Measurements from ENCODE around the gene GSAP.

Gene GSAP

DNA sequence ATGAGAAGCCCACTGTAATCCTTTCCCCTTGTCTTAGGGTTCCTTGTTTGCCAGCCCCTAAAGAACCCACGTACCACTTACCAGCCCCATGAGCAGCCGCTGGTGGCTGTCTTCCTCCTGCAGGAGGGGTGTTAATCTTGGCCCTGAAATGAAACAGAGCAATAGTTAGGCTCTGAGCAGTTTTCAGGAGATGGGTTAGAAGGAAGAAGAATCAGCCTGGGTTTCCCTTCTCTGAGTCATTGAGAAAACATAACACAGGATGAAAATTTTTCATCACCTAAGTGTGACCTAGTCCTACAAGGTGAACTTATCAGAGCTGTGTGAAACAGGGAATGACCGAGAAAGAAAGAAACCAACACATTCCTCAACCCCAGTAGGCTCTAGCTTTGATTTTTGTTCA is 90.0 kb downstream of the GSAP start:
- no peak for DNase-seq

DNA sequence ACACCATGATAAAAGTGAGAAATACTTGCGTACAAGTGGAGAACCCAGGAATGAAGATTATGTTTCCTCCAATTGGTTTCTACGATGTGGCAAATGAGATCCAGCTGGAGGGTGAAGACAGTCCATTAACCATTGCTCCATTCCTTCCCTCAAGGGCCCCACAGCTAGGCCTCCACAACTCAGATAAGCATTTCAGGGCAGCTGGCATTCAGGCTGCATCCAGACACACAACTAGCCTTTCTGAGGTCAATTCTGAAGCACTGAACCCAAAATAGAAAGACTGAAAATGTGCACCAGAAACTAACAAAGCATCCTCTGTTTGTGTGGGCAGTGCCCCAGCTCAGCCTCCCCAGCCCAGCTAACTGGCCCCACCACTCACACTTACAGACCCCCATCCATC is 94.8 kb downstream of the GSAP start:
- no peak for DNase-seq

DNA sequence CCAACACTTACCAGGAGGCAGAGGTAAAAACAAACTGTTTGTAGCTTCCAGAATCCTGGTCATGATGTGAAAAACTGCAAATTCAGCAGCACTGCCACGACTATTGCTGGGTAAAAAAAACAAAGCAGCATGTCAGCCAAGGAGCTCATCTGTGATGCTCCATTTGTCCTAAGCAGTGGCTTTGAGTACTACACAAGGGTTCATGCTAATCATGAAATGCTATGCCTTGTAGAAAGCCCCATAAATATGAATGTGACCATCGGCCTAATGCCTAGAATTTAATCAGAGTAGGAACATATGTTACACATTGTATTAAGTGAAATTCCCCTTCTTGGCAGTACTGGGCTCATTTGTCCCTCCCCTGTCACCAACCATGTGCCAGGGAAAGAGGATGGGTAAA is 95.4 kb downstream of the GSAP start:
- DNase-seq: no peak

DNA sequence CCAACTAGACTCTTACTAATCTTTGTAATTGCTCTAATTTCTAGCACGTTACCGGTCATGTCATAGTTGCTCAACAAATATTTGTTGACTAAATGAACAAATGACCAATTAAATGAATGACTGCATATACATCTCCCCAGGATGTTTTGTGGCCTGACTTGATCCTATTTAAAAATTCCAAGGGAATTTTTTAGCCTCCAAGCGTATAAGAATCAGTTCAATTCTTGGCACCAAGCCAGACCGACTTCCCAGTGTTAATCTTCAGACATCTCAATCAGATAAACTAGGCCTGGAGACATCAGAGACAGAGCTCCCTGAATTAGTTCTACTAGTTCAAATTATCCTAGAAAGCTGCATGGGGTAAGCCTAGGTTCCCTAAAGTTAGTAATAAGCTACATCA is 96.0 kb downstream of the GSAP start:
- DNase-seq: no peak

DNA sequence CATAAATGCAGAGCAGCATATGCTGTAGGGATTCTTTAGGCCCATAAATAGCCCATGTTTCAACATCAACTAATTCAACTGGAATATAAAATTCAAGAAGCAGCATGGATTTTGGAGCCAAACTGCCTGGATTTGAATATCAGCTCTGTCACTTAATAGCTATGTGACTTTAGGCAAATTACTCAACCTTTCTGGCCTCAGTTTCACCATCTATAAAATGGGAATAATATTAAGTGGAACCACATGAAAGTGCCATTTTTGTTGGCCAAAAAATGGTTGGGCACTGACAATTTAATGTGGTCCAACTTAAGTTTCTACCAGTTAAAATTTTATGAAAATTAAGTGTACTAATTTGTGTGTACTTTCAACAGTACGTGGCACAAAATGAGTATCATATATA is 98.1 kb downstream of the GSAP start:
- no peak for DNase-seq

DNA sequence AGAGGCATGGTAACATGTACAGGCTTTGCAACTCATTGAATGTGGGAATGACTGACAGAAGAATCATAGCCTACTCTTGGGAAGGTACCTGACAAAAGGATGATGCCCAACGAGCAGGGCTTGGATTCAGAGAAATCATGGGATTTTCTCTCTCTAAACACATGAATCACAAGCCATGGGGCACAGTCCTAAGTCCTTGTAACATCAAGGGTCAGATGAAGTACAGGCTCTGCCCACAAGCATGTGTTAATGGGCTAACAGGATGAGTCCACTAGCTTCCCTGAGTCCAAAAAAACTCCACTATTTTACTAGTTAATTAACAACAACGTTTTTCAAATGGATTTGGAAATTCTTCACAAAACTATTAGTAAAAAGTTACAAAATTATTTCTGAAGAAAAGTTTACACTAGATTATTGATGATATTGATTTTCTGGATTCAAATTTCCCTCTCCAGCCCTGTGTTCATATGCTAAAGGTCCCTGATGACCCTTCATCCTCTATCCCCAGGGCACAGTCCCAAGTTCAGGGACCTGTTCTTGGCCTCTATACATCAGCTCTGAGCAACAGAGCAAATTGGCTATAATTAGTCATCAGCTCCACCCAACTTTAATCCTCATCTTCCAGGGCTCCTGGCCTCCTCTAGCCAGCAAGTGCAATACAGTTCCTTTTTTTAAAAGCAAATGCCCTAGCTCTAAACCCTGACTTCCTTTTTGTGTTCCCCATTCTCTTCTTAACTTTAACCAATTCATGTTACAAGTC is 99.8 kb downstream of the GSAP start:
- no peak for DNase-seq

DNA sequence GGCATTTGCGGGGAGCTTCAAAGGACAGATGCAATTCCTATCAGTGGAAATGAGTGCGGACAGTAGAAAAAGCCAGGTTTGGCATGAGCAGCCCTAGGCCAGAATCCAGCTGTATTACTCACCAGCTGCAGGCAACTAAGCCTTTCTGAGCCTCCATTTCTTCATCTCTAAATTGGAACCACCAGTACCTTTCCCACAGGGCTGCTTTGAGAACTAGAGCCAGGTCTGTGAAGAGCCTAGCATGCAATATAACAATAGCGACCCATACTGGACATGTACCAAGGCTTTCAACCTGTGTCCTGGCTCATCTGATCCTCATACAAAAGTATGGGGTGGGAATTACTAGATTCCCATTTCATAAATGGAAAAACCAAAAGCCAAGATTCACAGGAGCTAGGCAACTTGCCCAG is 101.0 kb downstream of the GSAP start:
- no peak for DNase-seq

DNA sequence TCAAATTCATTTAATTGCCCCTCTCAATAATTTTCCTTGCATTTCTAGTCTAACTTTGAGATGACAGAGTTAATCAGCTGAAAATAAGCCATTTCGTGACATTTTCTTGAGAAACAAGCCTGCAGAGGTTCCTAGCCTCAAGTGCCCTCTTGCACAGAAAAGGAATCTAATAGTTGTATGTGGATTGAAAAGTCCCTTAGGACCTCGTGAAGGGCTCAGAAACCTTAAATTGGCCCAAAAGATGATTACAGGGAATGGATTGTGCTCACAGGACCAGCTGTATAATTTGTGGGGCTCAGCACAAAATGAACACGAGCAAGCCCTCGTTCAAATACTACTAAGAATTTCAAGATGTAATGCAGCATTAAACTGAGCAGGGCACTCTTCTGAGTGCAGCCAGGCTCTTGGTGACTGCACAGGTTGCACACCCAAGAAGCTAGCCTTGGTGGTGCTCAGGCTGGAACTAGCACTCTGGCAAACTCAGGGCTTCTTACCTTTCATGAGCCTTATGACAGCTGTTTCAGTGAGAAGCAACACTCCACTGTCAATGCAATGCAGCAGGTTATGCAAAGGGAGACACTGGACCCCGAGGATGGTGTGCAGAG is 102.2 kb downstream of the GSAP start:
- no peak for DNase-seq

DNA sequence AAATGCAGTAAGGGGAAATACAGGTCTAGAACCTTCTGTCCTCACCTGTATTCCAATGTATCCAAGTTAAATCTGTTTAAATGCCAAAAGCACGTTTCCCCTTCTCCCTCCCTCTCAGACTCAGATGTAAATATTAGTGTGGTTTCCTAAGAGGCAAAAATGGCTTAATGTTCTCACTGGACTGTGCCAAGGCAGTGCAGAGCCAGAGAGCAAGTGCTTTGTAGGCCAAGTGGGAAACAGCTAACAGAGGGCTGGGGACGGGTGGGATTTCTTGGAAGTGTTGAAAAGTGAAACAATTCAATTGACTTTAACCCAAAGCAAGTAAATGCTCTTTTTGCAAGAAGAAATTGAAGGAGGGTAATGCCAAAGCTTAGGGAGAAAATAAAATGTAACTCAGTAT is 103.1 kb downstream of the GSAP start:
- no peak for DNase-seq

DNA sequence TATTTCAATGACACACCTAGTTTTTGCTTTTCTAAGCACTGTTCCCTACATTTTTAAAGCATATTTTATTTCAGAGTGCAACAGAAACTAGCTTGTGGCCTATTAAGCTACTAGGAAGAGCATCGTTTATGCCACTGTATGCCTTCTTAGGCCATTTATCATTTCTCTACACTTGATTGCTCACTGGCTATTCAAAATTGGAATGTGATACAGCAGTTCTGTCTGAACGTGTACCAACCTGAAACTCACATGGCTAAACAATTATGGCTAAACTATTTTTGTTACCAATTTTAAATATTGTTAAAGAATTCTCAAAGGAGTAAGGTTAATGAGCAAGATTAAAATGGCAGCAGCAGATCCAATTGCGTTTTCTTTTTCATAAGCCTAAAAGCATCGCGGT is 105.2 kb downstream of the GSAP start:
- no peak for DNase-seq

DNA sequence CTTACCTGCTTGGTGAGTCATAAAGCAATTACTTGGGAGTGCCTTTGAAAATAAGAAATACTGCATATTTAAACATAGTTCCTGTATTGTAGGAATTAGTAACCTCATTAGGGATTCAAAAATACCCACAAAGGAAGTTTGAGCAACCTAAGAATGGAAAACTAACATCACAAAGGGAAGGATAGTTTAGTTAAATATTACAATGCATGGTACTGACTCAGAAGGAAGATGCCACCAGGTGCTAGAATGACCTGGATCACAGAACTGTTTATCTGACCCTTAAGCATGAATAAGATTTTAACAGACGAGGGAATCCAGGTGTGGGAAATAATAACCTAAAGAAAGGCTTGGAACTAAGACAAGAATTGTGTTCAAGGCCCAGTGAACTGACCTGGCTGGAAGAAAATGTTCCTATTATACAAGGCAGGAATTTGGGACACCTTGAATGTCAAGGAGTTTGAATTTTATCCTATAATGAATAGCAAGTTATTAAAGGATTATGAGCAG is 106.4 kb downstream of the GSAP start:
- no peak for DNase-seq

DNA sequence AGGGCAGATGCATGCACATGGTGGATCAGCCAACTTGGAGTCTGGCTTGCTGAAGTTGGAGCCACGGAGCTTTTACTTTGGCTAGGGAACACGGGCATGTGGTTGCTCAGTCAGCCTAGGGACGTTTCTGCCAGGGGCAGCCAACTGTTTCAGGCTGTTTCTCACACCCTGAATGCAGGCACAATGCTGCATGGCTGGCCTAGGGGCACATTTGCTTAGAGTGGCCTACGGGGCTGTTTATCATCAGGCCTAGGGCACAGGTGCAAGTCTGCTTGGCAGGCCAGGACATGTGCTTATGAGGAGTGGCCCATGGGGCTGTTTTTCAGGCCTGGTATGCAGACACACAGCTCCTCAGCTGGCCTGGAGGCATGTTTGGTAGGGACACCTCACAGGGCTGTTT is 107.4 kb downstream of the GSAP start:
- DNase-seq: no peak

DNA sequence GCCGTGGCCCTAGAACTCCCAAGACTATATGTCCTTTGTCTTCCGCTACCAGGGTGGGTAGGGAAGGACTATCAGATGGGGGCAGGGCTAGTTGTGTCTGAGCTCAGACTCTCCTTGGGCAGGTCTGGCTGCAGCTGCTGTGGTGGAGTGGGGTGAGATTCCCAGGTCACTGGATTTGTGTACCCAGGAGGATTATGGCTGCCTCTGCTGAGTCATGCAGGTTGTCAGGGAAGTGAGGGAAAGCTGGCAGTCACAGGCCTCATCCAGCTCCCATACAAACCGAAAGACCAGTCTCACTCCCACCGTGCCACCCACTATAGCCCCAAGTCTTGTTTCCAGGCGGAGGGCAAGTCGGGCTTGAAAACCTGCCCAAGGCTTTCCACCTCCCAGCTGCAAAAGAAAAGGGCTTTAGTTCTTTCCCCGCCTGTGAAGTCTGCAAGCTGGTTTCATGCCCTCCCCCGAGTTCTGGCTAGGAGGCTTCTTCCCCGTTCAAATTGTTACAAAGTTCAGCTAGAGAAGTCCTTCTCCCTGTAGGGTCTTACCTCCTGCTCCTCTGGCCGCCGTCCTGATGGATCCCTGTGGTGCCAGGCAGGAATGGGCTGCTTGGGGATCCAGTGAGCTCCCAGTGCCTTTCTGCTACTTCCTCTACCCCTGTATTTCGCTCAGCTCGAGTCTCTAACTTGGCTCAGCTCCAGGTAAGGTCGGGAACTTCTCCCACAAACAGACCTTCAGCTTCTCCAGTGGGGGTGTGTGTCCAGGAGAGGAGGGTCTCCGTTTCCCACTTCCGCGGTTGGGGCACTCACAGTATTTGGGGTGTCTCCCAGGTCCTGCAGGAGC is 109.7 kb downstream of the GSAP start:
- DNase-seq: no peak

DNA sequence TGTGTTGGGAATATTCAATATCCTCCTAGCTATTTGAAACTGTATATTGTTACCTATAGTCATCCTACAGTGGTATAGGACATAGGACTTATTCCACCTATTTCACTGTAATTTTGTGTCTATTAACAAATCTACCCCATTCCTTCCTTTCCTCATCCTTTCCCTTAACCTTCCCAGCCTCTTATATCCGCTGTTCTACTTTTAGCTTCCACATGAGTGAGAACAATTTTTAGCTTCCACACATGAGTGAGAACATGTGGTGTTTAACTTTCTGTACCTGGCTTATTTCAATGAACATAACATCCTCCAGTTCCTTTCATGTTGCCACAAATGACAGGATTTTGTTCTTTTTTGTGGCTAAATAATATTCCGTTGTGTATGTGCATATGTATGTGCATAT is 120.6 kb downstream of the GSAP start:
- no peak for DNase-seq

DNA sequence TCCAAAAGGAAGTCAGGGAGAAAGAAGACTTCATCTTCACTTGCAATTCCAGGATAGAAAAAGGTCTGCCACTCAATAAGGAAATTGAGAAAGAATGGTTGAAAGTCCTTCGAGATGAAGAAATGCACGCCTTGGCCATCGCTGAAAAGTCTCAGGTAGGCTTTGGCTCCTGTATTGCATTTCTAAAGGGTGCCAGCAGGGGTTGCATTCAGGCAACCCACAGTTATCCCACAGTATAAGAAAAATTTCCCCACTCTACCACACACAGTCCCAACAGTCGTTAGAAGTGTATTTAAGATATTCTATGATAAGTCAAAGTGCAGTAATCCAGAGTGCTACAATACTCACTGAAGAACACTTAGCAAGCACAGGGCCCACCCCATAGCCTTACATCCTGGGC is 123.1 kb downstream of the GSAP start:
- DNase-seq: no peak

DNA sequence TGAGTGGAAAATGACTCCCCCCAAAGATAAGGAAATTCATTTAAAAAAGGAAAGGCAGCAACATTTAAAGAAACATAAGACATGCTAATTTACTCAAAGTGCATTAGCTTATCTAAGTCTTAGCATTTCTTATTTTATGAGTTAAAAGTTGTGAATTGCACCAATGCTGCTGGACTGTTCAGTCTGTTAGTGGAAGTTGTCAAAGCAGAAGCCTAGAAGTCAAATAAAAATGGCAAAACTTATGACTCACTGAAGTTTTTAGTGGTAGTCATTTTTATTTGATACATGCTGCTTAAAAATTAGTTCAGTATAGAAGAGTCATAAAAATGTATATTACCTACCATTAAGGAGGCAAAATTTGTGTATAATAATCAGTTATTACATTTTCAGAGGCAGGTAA is 125.7 kb downstream of the GSAP start:
- DNase-seq: no peak

DNA sequence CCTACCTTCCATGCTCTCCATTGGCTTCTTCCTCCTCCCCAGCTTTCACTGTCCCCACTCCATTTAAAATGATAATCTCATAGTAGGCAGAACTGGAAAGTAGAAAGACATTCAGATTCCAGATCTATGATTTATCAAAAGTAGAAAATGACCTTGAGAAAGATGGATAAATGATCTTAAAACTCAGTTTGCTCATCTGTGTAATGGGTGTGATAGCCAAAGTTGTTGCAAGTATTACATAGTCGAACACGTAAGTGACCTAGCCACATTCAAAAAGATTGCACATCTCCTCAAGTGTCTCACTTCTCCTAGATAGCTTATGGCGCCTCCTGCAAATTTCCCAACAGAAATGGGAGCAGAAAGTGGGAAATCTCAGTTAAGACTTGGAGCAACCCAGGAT is 126.8 kb downstream of the GSAP start:
- no peak for DNase-seq

DNA sequence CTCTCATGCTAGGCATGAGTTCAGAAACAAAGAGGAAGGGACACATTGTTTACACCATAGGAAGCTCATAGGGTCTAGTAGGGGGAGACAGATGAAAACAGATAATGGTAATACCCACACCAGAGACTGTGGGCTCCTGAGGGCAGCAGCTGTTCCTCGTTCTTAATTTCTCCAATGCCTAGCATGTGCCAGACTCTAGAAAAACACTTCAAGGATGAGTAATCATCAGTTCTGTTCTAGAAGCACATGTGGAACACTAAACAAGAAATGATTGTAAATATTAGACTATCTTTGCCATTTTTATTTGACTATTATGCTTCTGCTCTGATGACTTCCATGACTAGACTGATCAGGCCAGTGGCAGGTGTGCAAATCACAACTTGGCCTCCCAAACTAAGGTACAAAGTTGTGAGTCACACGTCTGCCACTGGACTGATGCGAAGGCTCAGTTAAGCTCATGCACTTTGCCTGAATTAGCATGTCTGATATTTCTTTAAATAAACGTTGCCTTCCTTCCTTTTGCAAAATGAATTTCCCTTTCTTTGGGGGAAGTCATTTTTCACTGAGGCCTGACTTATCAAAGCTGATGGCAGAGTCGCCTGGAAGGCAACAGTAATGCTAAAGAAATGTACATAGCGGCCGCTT is 127.4 kb downstream of the GSAP start:
- DNase-seq: no peak

DNA sequence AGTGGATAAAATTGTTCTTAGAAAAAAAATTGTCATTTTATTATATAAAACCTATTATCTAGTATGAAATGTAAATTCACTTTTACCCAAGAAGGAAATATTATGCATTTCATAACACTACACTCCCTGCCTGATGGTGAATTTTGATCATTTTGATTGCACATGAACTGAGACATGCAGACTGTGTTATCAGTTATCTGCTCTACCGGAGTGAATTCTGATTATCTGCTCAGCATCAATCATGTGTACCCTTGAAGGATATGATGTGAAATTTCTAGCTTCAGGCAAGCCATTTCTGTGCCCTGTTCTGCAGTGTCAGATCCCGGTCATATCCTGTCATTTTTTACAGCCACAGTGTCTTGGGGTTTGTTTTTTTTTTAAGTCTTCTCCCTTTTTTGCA is 131.5 kb downstream of the GSAP start:
- DNase-seq: no peak

DNA sequence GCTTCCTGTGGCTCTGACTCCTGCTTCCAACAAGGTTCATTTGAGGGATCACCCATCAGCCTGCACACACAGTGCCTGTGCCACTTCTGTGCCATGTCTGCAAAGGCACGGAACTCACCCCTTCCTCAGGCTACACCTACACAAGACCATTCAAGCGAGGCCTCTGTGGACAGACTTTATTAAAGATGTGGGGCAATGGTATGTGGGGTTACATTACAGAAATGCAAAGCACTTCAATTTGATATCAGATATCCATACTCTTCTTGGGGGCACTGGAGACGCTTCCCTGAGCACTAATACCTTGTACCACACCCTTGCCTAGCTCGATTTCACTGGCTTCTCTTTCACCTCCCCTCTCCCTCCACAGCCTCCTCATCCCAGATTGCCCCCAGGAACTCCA is 132.1 kb downstream of the GSAP start:
- no peak for DNase-seq

DNA sequence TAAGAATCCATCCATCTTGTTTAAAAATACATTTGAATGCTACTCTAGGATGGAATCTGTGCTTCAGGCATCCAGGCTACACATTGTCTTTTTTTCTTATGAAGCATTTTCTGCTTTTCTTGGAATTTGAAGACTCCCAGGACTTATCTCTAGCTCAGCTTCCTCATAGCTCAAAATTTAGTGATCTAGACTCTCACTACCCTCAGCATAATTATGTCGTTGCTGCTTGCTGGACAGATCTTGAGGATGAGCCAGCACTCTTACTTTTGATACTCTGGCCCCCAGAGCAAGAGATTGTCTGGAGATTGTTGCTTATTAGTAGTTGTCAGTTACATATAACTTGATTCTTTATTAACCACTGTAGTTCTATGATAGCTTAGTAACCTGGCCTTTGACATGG is 133.3 kb downstream of the GSAP start:
- DNase-seq: no peak

DNA sequence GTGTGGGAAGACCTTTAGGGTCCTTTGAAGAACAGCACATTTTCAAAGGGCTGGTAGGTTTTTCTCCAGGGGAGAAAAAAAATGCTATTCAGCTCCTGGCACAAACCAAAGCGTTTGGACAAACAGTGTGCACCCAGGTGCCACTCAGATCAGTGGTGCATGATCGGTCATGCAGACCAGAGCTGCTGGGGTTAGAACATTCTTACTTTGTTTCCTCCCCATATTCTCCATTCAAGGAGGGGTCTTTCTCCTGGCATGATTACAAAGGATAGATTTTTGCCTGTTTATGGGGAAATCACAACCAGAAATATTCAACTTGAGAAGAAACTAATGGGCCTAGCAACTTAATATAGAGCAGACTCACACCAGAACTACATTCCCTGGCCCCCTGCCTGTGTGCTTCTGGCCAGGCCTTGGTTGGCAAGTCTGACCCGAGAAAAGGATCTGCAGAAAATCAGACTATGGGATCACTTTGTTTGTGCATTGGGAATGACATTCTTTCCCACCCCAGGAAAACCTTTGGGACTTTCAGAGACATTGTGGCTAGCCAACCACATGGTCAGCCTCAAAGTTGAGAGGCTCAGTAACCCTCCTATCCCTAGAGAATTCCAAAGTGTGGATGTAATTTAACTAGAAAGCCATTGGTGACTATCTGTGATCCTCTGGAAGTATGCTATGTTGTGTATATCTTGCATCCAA is 134.2 kb downstream of the GSAP start:
- no peak for DNase-seq

DNA sequence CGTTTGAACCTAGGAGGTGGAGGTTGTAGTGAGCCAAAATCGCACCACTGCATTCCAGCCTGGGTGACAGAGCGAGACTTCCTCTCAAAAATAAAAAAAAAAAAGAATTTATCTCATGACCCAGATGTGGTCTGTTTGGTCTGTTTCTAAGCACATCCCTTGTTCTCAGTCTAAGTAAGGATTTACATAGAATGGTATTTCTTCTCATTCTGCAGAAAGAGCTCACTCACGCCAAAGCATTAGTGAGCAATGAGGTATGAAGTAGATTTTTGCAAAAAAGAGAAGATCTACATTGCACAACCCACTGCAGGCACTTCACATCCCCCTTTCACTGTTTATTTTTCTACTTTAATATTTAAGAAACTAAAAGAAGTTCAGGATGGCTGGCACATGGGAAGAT is 140.0 kb downstream of the GSAP start:
- DNase-seq: no peak

All from CD4-positive, alpha-beta T cell treated with Interleukin-6 for 4 hours (primary cell).